ENCODE measurements around the gene KCNH5.
"Not testable (repeated sequence)": the region's sequence is repeated elsewhere in the genome, so short reads cannot be mapped to it uniquely, and the experiment has no call there.

Gene KCNH5

GRCh38 chr14:62882967-62883366 lies 162.3 kb downstream of the KCNH5 start:
- no peak for DNase-seq

- no peak for DNase-seq
Observed at GRCh38 chr14:62866376-62866775, 178.9 kb downstream of the KCNH5 start.

- DNase-seq, result no peak
Observed at GRCh38 chr14:62864588-62864987, 180.7 kb downstream of the KCNH5 start.

- DNase-seq, result not testable (repeated sequence)
Observed at GRCh38 chr14:62858011-62858410, 187.2 kb downstream of the KCNH5 start.

- no peak for DNase-seq
Observed at GRCh38 chr14:62854951-62855350, 190.3 kb downstream of the KCNH5 start.

GRCh38 chr14:62847168-62847567 lies 198.1 kb downstream of the KCNH5 start:
- no peak for DNase-seq

GRCh38 chr14:62844546-62844945 lies 200.7 kb downstream of the KCNH5 start:
- DNase-seq, result no peak

- no peak for DNase-seq
Observed at GRCh38 chr14:62824086-62824485, 221.2 kb downstream of the KCNH5 start.

- no peak for DNase-seq
Observed at GRCh38 chr14:62819931-62820330, 225.3 kb downstream of the KCNH5 start.

- no peak for DNase-seq
Observed at GRCh38 chr14:62807636-62808035, 237.6 kb downstream of the KCNH5 start.

GRCh38 chr14:62800577-62800976 lies 244.7 kb downstream of the KCNH5 start:
- no peak for DNase-seq

GRCh38 chr14:62796431-62796830 lies 248.8 kb downstream of the KCNH5 start:
- no peak for DNase-seq

- no peak for DNase-seq
Observed at GRCh38 chr14:62792578-62792977, 252.7 kb downstream of the KCNH5 start.

GRCh38 chr14:62781328-62781727 lies 263.9 kb downstream of the KCNH5 start:
- DNase-seq, result not testable (repeated sequence)

- no peak for DNase-seq
Observed at GRCh38 chr14:62778852-62779251, 266.4 kb downstream of the KCNH5 start.

- no peak for DNase-seq
Observed at GRCh38 chr14:62778310-62778709, 266.9 kb downstream of the KCNH5 start.

GRCh38 chr14:62777510-62777909 lies 267.7 kb downstream of the KCNH5 start:
- DNase-seq, result no peak

GRCh38 chr14:62776300-62776699 lies 269.0 kb downstream of the KCNH5 start:
- DNase-seq, result no peak

GRCh38 chr14:62768753-62769152 lies 276.5 kb downstream of the KCNH5 start:
- no peak for DNase-seq

GRCh38 chr14:62763951-62764350 lies 281.3 kb downstream of the KCNH5 start:
- no peak for DNase-seq

GRCh38 chr14:62759796-62760195 lies 285.5 kb downstream of the KCNH5 start:
- DNase-seq, result no peak

- DNase-seq, result not testable (repeated sequence)
Observed at GRCh38 chr14:62746881-62747280, 298.4 kb downstream of the KCNH5 start.

- DNase-seq, result no peak
Observed at GRCh38 chr14:62745496-62745895, 299.8 kb downstream of the KCNH5 start.

GRCh38 chr14:62743560-62743959 lies 301.7 kb downstream of the KCNH5 start:
- no peak for DNase-seq

GRCh38 chr14:62743118-62743517 lies 302.1 kb downstream of the KCNH5 start:
- DNase-seq, result no peak

GRCh38 chr14:62739647-62740046 lies 305.6 kb downstream of the KCNH5 start:
- DNase-seq, result no peak

Measured in amniotic stem cell (primary cell).